OCI-LY1 (cell line): ENCODE results near the gene CFHR1.
"Not testable (repeated sequence)": the region's sequence is repeated elsewhere in the genome, so short reads cannot be mapped to it uniquely, and the experiment has no call there.

Source experiments
- H2AFZ ChIP-seq: fragments of 200-600 bp; sonication (generic), shearing (Covaris generic); 2 replicates; pipeline ENCODE4 v1.6.0; 2014; ENCODE audit warnings: antibody characterized with exemption, mild to moderate bottlenecking, low read length
- H3F3A ChIP-seq: fragments of 200-600 bp; sonication (generic), shearing (Covaris generic); 2 replicates; pipeline ENCODE4 v1.6.0; 2014; ENCODE audit warnings: mild to moderate bottlenecking, antibody characterized with exemption, low read length, moderate library complexity; ENCODE audit not compliant: insufficient read depth
- H3K27ac ChIP-seq: fragments of 200-600 bp; sonication (generic); 2 replicates; pipeline ENCODE4 v1.5.1; 2014; ENCODE audit warnings: low read length, mixed run types, mild to moderate bottlenecking, low read depth; ENCODE audit not compliant: poor library complexity, severe bottlenecking
- H3K27me3 ChIP-seq: fragments of 200-600 bp; sonication (generic); 2 replicates; pipeline ENCODE4 v1.6.0; 2014; ENCODE audit warnings: antibody characterized with exemption, mild to moderate bottlenecking, low read length, moderate library complexity; ENCODE audit not compliant: insufficient read depth
- H3K36me3 ChIP-seq: fragments of 200-600 bp; sonication (generic); 2 replicates; pipeline ENCODE4 v1.6.1; 2014; ENCODE audit warnings: mild to moderate bottlenecking, antibody characterized with exemption, low read length, moderate library complexity, mixed read lengths; ENCODE audit not compliant: insufficient read depth
- H3K4me1 ChIP-seq: fragments of 200-600 bp; sonication (generic); 2 replicates; pipeline ENCODE4 v1.5.1; 2014; ENCODE audit warnings: mild to moderate bottlenecking, low read length, moderate library complexity; ENCODE audit not compliant: insufficient read depth, severe bottlenecking
- H3K4me2 ChIP-seq: fragments of 200-600 bp; sonication (generic), shearing (Covaris generic); 2 replicates; pipeline ENCODE4 v1.6.1; 2014; ENCODE audit warnings: low read length
- H3K4me3 ChIP-seq: fragments of 200-600 bp; sonication (generic); 2 replicates; pipeline ENCODE4 v1.5.1; 2014; ENCODE audit warnings: low read length, low read depth, mild to moderate bottlenecking, mixed read lengths; ENCODE audit not compliant: poor library complexity, severe bottlenecking
- H3K79me2 ChIP-seq: fragments of 200-600 bp; shearing (Covaris generic); 2 replicates; pipeline ENCODE4 v1.6.1; 2016; ENCODE audit warnings: mixed run types, low read length, mixed read lengths; ENCODE audit not compliant: insufficient read depth
- H3K9ac ChIP-seq: fragments of 200-600 bp; sonication (generic), shearing (Covaris generic); 2 replicates; pipeline ENCODE4 v1.6.1; 2014; ENCODE audit warnings: mild to moderate bottlenecking, low read length, mixed read lengths
- H3K9me2 ChIP-seq: fragments of 200-600 bp; sonication (generic), shearing (Covaris generic); 2 replicates; pipeline ENCODE4 v1.6.1; 2014; ENCODE audit warnings: low read depth, mild to moderate bottlenecking, low read length, mixed read lengths
- H3K9me3 ChIP-seq: fragments of 200-600 bp; shearing (Covaris generic); 2 replicates; pipeline ENCODE4 v1.6.1; 2014; ENCODE audit warnings: low read length, mixed read lengths
- H4K20me1 ChIP-seq: fragments of 200-600 bp; sonication (generic), shearing (Covaris generic); 2 replicates; pipeline ENCODE4 v1.6.0; 2016; ENCODE audit warnings: mild to moderate bottlenecking, low read length; ENCODE audit not compliant: insufficient read depth
- EZH2 ChIP-seq: fragments of 200-600 bp; sonication (generic), shearing (Covaris generic); IDR thresholded peaks from 2 replicates; pipeline ENCODE4 v1.8.0; 2017; ENCODE audit warnings: borderline replicate concordance, mixed run types, mild to moderate bottlenecking, antibody characterized with exemption, low read length, moderate library complexity, mixed read lengths
- TF ChIP-seq, protein P1 (sequence below): fragments of 200-600 bp; sonication (generic), shearing (Covaris generic); IDR thresholded peaks from 2 replicates; pipeline ENCODE4 v1.5.1; 2017; ENCODE audit warnings: mild to moderate bottlenecking, antibody characterized with exemption, low read length, moderate library complexity, mixed read lengths

Gene CFHR1

DNA sequence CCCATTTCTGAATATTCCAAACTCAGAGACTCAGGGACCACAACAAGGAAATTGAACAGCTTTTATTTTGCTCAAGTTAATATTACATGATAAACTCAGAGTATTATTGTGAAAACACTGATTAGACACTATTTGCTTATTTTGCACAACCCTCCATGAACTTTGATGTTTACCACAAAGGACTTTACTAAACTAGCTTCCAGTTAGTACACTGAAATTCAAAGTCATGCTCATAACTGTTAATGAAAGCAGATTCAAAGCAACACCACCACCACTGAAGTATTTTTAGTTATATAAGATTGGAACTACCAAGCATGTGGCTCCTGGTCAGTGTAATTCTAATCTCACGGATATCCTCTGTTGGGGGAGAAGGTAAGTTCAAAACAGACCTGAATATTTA is at the start of gene CFHR1:
TSS of gene CFHR1 (plus strand) at position 201 of the 400 bp plus-strand sequence. CDS start at position 315, 114 bp downstream.
- not testable (repeated sequence) for H3K4me2 ChIP-seq, H3F3A ChIP-seq, H3K36me3 ChIP-seq, H3K4me3 ChIP-seq, H3K4me1 ChIP-seq, H3K27me3 ChIP-seq, H3K79me2 ChIP-seq, H3K27ac ChIP-seq, H2AFZ ChIP-seq, H3K9me2 ChIP-seq, H4K20me1 ChIP-seq, H3K9ac ChIP-seq, H3K9me3 ChIP-seq

- not testable (repeated sequence) for H3K27me3 ChIP-seq, H3K4me2 ChIP-seq, H3K4me1 ChIP-seq, H3F3A ChIP-seq, H3K36me3 ChIP-seq, H3K79me2 ChIP-seq, H2AFZ ChIP-seq, H3K9ac ChIP-seq, H4K20me1 ChIP-seq, H3K9me2 ChIP-seq, H3K9me3 ChIP-seq, H3K4me3 ChIP-seq, H3K27ac ChIP-seq
These were observed 49.7 kb upstream of the CFHR1 start for GRCh38 chr1:196769823-196770222.

- no peak overlapping the region for H2AFZ ChIP-seq
- H3K79me2 ChIP-seq: no peaks in the 10 kb centered on the region
- no peak overlapping the region for H3K9ac ChIP-seq
- no peaks in the 10 kb centered on the region for H4K20me1 ChIP-seq
- H3K9me2 ChIP-seq: no peaks in the 10 kb centered on the region
- no peaks in the 10 kb centered on the region for H3F3A ChIP-seq
- H3K4me2 ChIP-seq: no peak overlapping the region
- no peak overlapping the region for H3K27ac ChIP-seq
- no peaks in the 10 kb centered on the region for H3K27me3 ChIP-seq
- TF ChIP-seq EZH2: no peak
- TF ChIP-seq, protein P1, sequence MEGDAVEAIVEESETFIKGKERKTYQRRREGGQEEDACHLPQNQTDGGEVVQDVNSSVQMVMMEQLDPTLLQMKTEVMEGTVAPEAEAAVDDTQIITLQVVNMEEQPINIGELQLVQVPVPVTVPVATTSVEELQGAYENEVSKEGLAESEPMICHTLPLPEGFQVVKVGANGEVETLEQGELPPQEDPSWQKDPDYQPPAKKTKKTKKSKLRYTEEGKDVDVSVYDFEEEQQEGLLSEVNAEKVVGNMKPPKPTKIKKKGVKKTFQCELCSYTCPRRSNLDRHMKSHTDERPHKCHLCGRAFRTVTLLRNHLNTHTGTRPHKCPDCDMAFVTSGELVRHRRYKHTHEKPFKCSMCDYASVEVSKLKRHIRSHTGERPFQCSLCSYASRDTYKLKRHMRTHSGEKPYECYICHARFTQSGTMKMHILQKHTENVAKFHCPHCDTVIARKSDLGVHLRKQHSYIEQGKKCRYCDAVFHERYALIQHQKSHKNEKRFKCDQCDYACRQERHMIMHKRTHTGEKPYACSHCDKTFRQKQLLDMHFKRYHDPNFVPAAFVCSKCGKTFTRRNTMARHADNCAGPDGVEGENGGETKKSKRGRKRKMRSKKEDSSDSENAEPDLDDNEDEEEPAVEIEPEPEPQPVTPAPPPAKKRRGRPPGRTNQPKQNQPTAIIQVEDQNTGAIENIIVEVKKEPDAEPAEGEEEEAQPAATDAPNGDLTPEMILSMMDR: no peak
- H3K36me3 ChIP-seq: no peaks in the 10 kb centered on the region
- no peaks in the 10 kb centered on the region for H3K9me3 ChIP-seq
- no peak overlapping the region for H3K4me3 ChIP-seq
- H3K4me1 ChIP-seq: no peaks in the 10 kb centered on the region
These were observed 45.8 kb upstream of the CFHR1 start for GRCh38 chr1:196773713-196774112.

- no peaks in the 10 kb centered on the region for H3K4me1 ChIP-seq
- no peak overlapping the region for H3K9ac ChIP-seq
- H3K27ac ChIP-seq: no peak overlapping the region
- H2AFZ ChIP-seq: no peak overlapping the region
- no peaks in the 10 kb centered on the region for H3K27me3 ChIP-seq
- H3K9me3 ChIP-seq: no peaks in the 10 kb centered on the region
- H3K4me2 ChIP-seq: no peak overlapping the region
- H4K20me1 ChIP-seq: no peaks in the 10 kb centered on the region
- TF ChIP-seq, protein P1: no peak
- no peak for TF ChIP-seq EZH2
- no peaks in the 10 kb centered on the region for H3K9me2 ChIP-seq
- no peaks in the 10 kb centered on the region for H3K36me3 ChIP-seq
- H3K79me2 ChIP-seq: no peaks in the 10 kb centered on the region
- no peak overlapping the region for H3K4me3 ChIP-seq
- no peaks in the 10 kb centered on the region for H3F3A ChIP-seq
These were observed 45.4 kb upstream of the CFHR1 start for GRCh38 chr1:196774175-196774574.
